GM12874 (cell line): ENCODE data around the gene ZDHHC3.

Source experiments
- TF ChIP-seq, protein P1 (sequence below): IDR thresholded peaks from 2 replicates; pipeline ENCODE4 v1.5.1; 2011; ENCODE audit warnings: low read depth, mild to moderate bottlenecking, control low read depth, low read length, moderate library complexity; ENCODE audit not compliant: insufficient read depth

Gene ZDHHC3

DNA sequence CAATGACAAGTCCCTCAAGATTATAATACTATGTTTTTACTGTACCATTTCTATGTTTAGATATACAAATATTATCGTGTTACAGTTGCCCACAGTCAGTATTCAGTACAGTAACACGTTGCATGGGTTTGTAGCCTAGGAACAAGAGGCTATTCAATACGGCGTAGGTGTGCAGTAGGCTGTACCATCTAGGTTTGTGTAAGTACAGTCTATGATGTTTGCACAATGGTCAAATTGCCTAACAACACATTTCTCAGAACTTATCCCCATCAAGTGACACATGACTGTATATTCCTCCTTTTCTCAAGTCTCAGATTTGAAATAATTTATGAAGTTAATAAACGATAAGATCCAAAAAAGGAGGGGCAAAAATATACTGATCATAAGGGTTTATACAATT is 21.7 kb downstream of the ZDHHC3 start:
- TF ChIP-seq, protein P1, sequence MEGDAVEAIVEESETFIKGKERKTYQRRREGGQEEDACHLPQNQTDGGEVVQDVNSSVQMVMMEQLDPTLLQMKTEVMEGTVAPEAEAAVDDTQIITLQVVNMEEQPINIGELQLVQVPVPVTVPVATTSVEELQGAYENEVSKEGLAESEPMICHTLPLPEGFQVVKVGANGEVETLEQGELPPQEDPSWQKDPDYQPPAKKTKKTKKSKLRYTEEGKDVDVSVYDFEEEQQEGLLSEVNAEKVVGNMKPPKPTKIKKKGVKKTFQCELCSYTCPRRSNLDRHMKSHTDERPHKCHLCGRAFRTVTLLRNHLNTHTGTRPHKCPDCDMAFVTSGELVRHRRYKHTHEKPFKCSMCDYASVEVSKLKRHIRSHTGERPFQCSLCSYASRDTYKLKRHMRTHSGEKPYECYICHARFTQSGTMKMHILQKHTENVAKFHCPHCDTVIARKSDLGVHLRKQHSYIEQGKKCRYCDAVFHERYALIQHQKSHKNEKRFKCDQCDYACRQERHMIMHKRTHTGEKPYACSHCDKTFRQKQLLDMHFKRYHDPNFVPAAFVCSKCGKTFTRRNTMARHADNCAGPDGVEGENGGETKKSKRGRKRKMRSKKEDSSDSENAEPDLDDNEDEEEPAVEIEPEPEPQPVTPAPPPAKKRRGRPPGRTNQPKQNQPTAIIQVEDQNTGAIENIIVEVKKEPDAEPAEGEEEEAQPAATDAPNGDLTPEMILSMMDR: no peak

DNA sequence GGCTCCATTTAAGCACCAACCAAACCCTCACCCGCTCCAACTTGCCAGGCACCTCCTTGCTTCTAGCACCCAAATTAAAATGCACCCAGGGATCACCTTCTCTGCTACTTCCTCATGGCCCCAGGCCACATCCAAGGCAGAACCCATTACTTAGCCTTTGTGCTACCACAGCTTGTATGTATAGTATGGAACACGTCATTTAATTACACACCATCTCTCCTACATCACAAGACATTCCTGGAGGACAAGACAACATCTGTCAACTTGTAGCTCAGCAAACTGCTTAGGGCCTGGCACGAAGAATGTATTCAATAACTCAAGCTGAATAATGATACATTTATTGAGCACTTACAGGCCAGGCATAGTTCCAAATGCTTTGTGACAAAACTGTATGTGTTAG is 23.3 kb downstream of the ZDHHC3 start:
- TF ChIP-seq, protein P1: no peak

DNA sequence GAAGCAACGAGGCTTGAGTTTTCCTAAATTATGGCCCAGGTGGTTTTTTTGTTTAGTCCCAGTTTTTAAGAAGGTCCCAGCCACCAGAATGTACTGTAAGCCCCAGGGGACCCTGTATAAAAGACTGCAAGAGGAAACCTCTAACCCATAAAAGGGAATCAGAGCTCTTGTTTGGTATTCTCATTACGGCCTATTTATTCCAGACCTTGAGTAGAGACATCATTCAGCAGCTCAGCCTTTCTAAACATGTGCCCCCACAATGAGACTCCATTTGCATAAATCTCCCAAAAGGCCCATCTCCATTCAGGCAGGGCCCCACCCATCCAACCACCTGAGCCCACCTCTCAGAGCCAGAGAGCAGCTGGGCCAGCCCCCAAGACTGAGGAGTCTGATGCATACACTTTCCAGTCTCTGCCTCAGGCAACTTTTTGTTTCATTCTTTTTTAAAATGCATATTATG is 25.7 kb downstream of the ZDHHC3 start:
- TF ChIP-seq, protein P1: no peak

DNA sequence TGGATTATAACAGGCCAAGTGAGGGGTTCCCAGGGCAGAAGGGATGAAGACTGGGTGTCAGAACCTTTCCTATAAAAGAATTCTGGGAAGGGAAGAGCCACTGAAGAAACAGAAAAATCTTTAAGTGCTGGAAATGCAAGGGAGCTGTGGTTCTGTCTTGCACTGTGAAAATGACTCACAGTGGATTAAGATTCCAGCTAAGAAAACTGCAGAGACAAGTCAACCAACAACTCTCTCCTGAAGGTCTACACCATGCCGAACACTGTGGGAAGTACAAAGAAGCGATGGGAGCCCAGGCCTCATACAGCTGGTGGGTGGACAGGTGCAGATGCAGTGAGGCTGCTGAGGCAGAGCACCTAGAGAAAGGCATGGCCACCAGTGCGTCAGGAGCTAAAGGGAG is 27.7 kb downstream of the ZDHHC3 start:
- TF ChIP-seq, protein P1: no peak

DNA sequence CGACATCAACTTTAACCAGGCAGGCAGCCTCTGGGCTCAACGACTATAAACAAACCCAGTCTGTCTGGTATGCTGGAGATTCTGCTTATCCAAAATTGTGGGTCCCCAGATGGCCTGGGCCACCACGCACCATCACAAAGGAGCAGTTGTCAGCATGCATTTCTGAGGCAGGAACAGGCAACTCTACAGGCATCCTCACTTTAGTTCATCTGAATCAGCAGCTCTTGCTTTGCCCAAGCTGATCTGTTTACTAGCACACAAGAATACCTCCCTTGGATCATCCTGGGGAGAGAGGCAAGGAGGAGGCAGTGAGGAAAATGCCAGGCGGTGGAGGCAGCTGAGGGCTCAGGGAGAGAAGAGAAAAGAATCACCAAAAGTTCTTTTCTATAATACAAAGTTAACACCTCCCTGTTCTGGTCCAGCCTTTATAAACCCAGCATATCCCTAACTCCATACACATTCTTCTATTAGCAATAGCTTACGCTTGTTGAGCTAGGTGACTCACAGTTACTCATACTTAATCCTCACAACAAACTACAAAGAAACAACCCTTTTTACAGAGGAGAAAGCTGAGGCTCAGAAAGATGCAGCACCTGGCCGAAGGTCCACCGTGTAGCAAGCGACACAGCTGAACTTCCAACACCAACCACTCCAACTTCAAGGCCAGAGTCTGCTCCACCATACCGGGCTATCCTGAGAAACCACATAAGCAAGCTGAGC is 33.6 kb downstream of the ZDHHC3 start:
- TF ChIP-seq, protein P1: no peak

DNA sequence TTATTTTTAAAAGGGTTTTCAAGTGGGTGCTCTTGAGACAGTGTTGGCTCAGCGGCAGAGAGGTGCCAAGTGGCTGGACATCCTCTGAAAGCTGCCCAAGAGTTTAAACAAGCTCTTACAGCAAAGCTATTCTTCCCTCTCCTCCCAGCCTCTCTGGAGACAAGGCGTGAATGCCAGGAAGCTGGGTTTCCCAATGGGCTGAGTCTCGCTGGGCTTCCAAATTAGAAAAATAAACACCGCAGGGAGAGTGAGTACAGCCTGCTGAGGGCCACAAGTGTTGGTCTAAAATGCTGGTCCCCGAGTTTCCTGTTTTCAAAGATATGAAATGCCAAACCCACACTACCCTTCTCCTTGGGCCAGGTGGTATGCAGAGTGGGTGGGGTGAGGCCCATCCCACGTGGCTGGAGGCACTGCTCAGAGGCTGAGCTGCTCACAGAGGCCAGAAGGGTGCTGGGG is 36.4 kb downstream of the ZDHHC3 start:
- TF ChIP-seq, protein P1: no peak

DNA sequence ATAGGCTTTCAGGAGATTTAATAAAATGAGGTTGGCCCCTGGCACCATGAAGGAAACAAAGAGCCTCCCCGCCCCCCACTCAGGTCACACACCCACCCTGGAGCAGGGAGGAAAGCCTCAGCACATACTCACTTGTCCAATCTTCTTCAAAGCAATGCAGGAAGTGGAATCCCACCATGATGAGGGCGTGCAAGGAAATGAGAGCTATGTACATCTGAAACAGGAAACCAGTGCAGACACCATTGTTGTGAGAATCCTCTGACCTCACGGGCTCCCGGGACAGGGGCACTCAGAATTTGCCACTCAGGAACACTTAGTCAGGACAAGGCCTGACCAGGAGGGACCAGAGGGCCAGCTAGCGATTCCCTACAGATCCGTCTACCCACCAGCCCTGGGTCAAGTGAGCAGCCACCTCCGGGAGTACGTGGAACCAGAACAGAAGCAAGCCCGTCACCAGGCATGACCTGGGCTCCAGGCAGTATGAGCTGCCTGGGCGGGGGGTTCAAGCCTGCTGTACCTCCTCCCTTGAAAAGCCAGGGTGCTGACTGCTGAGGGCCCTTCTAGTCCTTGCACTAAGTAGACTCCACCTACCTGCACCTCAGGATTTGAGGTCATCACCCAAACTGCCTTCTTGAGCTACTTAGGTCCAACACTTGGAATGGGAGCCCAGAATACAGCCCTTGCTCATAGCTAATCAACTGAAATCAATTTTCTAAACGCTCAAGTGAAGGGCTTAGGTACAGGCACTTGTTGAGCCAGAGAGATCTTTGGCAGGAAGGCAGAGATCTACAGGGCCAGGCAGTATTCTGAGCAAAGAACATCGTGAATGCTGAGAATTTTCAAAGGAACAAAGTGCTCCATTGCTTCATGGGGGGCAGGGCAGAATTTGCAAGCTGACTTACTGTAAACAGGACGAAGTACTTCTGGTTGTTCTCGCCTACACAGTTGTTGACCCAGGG is 42.7 kb downstream of the ZDHHC3 start:
- TF ChIP-seq, protein P1: no peak
